H1 (cell line): ENCODE measurements around the gene TMEM54. TPM values are rescaled to one million over a fixed set of nuclear protein-coding genes. Genes with fewer than 3 reads are reported as not detected.

Source experiments
- CTCF ChIA-PET: fragments of 300-600 bp; sonication (Branson Sonifier 250); formaldehyde crosslinking; loops from one replicate; lab custom pipeline; 2021; ENCODE audit not compliant: partially characterized antibody; lab: Charles Lee
- POLR2A ChIA-PET: fragments of 300-600 bp; sonication (Branson Sonifier 250); formaldehyde crosslinking; loops from one replicate; lab custom pipeline; 2021; ENCODE audit warnings: inconsistent platforms; ENCODE audit not compliant: partially characterized antibody; lab: Charles Lee
- DNase-seq, 2 experiments: peaks; one replicate each; pipeline versions ENCODE4 v3.0.0 to v3.0.0-alpha.2; 2010 to 2022; ENCODE audit warnings: low spot score in 2 of 2, low read depth in 1 of 2, mixed read lengths in 1 of 2
- FAIRE-seq: peaks from 2 replicates; lab custom pipeline; 2011; peaks lifted over from hg19 to GRCh38; lab: Jason Lieb, UNC
- H2AFZ ChIP-seq: 2 replicates; pipeline ENCODE4 v1.8.1; 2012; ENCODE audit warnings: low read length, inconsistent platforms
- H2AK5ac ChIP-seq: 2 replicates; pipeline ENCODE4 v1.6.1; 2013; ENCODE audit warnings: low read depth, low read length
- H2BK120ac ChIP-seq: replicated peaks from 2 replicates; pipeline ENCODE3; 2013; ENCODE audit warnings: low read depth, low read length, inconsistent platforms
- H2BK12ac ChIP-seq: 2 replicates; pipeline ENCODE4 v1.6.1; 2013; ENCODE audit warnings: low read depth, low read length
- H2BK15ac ChIP-seq: 2 replicates; pipeline ENCODE4 v1.6.1; 2013; ENCODE audit warnings: low read length
- H2BK20ac ChIP-seq: 2 replicates; pipeline ENCODE4 v1.6.1; 2013; ENCODE audit warnings: low read length
- H2BK5ac ChIP-seq: 2 replicates; pipeline ENCODE4 v1.6.1; 2013; ENCODE audit warnings: low read depth, low read length
- H3K14ac ChIP-seq: 2 replicates; pipeline ENCODE4 v1.6.1; 2013; ENCODE audit warnings: inconsistent platforms; ENCODE audit not compliant: insufficient read length
- H3K18ac ChIP-seq: 2 replicates; pipeline ENCODE4 v1.6.1; 2013; ENCODE audit warnings: low read length; ENCODE audit errors: extremely low read depth
- H3K23ac ChIP-seq: 2 replicates; pipeline ENCODE4 v1.6.1; 2013; ENCODE audit warnings: inconsistent platforms; ENCODE audit not compliant: insufficient read length
- H3K23me2 ChIP-seq: 2 replicates; pipeline ENCODE4 v1.6.1; 2013; ENCODE audit warnings: low read depth, low read length
- H3K27ac ChIP-seq: 2 replicates; pipeline ENCODE4 v1.6.1; 2011; ENCODE audit warnings: low read depth, low read length, inconsistent platforms
- H3K27me3 ChIP-seq, 4 experiments: replicated peaks in 1 of 4; 1 replicate in 1 of 4; 2 replicates in 3 of 4; pipeline versions ENCODE4 v1.6.1 to v1.8.1; 2011 to 2013; ENCODE audit warnings: low read length in 3 of 4, mild to moderate bottlenecking in 3 of 4, inconsistent platforms in 2 of 4, mixed read lengths in 2 of 4, moderate library complexity in 1 of 4; ENCODE audit not compliant: control insufficient read depth in 3 of 4, insufficient read depth in 3 of 4; ENCODE audit errors: extremely low read depth in 1 of 4
- H3K36me3 ChIP-seq, 4 experiments: 2 replicates each; pipeline versions ENCODE4 v1.6.1 to v1.8.1; 2011 to 2013; ENCODE audit warnings: mild to moderate bottlenecking in 4 of 4, low read length in 3 of 4, moderate library complexity in 2 of 4, control low read depth in 1 of 4, inconsistent platforms in 1 of 4; ENCODE audit not compliant: insufficient read depth in 4 of 4, control insufficient read depth in 2 of 4
- H3K4ac ChIP-seq: replicated peaks from 2 replicates; pipeline ENCODE3; 2013; ENCODE audit warnings: low read length, low read depth, mixed read lengths, inconsistent platforms; ENCODE audit not compliant: insufficient read length
- H3K4me1 ChIP-seq, 4 experiments: replicated peaks in 1 of 4; 1 replicate in 1 of 4; 2 replicates in 3 of 4; pipeline versions ENCODE4 v1.6.1 to v1.8.1; 2011 to 2013; ENCODE audit warnings: low read length in 3 of 4, inconsistent platforms in 2 of 4, mixed read lengths in 1 of 4; ENCODE audit not compliant: insufficient read depth in 4 of 4, control insufficient read depth in 3 of 4
- H3K4me2 ChIP-seq, 2 experiments: 2 replicates each; pipeline versions ENCODE4 v1.6.1 to v1.8.1; 2011 to 2013; ENCODE audit warnings: low read depth in 2 of 2, low read length in 2 of 2, control low read depth in 1 of 2, inconsistent platforms in 1 of 2, mild to moderate bottlenecking in 1 of 2; ENCODE audit not compliant: insufficient read depth in 1 of 2
- H3K4me3 ChIP-seq, 4 experiments: fragments of 200-600, 300-600 bp in 1 of 4; sonication (generic), shearing (Covaris generic), sonication (Bioruptor Twin) in 1 of 4; 2 replicates each; pipeline versions ENCODE4 v1.5.1 to v1.8.1; 2011 to 2016; ENCODE audit warnings: low read length in 4 of 4, low read depth in 3 of 4, control low read depth in 2 of 4, inconsistent platforms in 2 of 4, mild to moderate bottlenecking in 2 of 4, mixed read lengths in 1 of 4, moderate library complexity in 1 of 4; ENCODE audit not compliant: insufficient read depth in 2 of 4; ENCODE audit errors: extremely low read depth in 1 of 4
- H3K56ac ChIP-seq: replicated peaks from 2 replicates; pipeline ENCODE3; 2013; ENCODE audit warnings: low read depth, mild to moderate bottlenecking, mixed read lengths, low read length, inconsistent platforms; ENCODE audit not compliant: insufficient read length
- H3K79me1 ChIP-seq: 2 replicates; pipeline ENCODE4 v1.6.1; 2013; ENCODE audit warnings: low read depth, low read length, control low read depth
- H3K79me2 ChIP-seq, 2 experiments: 2 replicates each; pipeline versions ENCODE4 v1.6.1 to v1.8.1; 2012 to 2013; ENCODE audit warnings: low read length in 2 of 2, mild to moderate bottlenecking in 2 of 2, inconsistent platforms in 1 of 2; ENCODE audit not compliant: insufficient read depth in 2 of 2, control insufficient read depth in 1 of 2
- H3K9ac ChIP-seq, 4 experiments: replicated peaks in 1 of 4; 1 replicate in 1 of 4; 2 replicates in 3 of 4; pipeline versions ENCODE4 v1.6.1 to v1.8.1; 2011 to 2013; ENCODE audit warnings: low read depth in 3 of 4, low read length in 3 of 4, control low read depth in 2 of 4, mild to moderate bottlenecking in 2 of 4, moderate library complexity in 2 of 4, inconsistent platforms in 1 of 4; ENCODE audit errors: extremely low read depth in 1 of 4
- H3K9me3 ChIP-seq, 2 experiments: 2 replicates each; pipeline versions ENCODE4 v1.6.1 to v1.8.1; 2012 to 2013; ENCODE audit warnings: mild to moderate bottlenecking in 2 of 2, moderate library complexity in 2 of 2, control low read depth in 1 of 2, inconsistent platforms in 1 of 2, low read depth in 1 of 2, low read length in 1 of 2, mixed read lengths in 1 of 2; ENCODE audit not compliant: insufficient read depth in 2 of 2
- H4K20me1 ChIP-seq, 2 experiments: replicated peaks in 1 of 2; 2 replicates each; pipeline versions ENCODE3 to v1.8.1; 2011 to 2013; ENCODE audit warnings: inconsistent platforms in 2 of 2, low read length in 2 of 2, mild to moderate bottlenecking in 1 of 2; ENCODE audit not compliant: insufficient read depth in 2 of 2, control insufficient read depth in 1 of 2
- H4K5ac ChIP-seq: 2 replicates; pipeline ENCODE4 v1.6.1; 2013; ENCODE audit warnings: low read length, low read depth, mixed read lengths, inconsistent platforms; ENCODE audit not compliant: insufficient read length
- H4K8ac ChIP-seq: 2 replicates; pipeline ENCODE4 v1.8.0; 2013; ENCODE audit warnings: mild to moderate bottlenecking, moderate library complexity, low read length, inconsistent platforms; ENCODE audit not compliant: insufficient read depth; ENCODE audit errors: extremely low read depth
- H4K91ac ChIP-seq: replicated peaks from 2 replicates; pipeline ENCODE3; 2013; ENCODE audit warnings: low read length, mixed read lengths, inconsistent platforms; ENCODE audit not compliant: insufficient read length
- CBX8 ChIP-seq: fragments of 300-800, 300-1000 bp; sonication (generic); IDR thresholded peaks from 2 replicates; pipeline ENCODE4 v1.7.1; 2016; ENCODE audit warnings: low read depth, low read length, borderline replicate concordance
- EP300 ChIP-seq, 2 experiments: IDR thresholded peaks; 1 replicate in 1 of 2; 2 replicates in 1 of 2; pipeline ENCODE4 v1.6.1; 2011 to 2012; ENCODE audit warnings: low read depth in 2 of 2, low read length in 2 of 2, mild to moderate bottlenecking in 2 of 2, borderline replicate concordance in 1 of 2, inconsistent platforms in 1 of 2, moderate library complexity in 1 of 2
- GABPA ChIP-seq: IDR thresholded peaks from 2 replicates; pipeline ENCODE4 v1.6.1; 2011; ENCODE audit warnings: mild to moderate bottlenecking, low read length, moderate library complexity, borderline replicate concordance; ENCODE audit not compliant: insufficient read depth
- KDM1A ChIP-seq: fragments of 200-600, 300-600 bp; sonication (generic); IDR thresholded peaks from 2 replicates; pipeline ENCODE4 v1.7.1; 2016; ENCODE audit warnings: mild to moderate bottlenecking, low read length, borderline replicate concordance
- SP4 ChIP-seq: IDR thresholded peaks from 2 replicates; pipeline ENCODE4 v1.6.1; 2012; ENCODE audit warnings: low read length, inconsistent platforms
- TBP ChIP-seq: IDR thresholded peaks from 2 replicates; pipeline ENCODE4 v1.6.1; 2011; ENCODE audit warnings: low read depth, low read length, improper control_type of control experiment
- YY1 ChIP-seq: IDR thresholded peaks from 2 replicates; pipeline ENCODE4 v1.6.1; 2011; ENCODE audit warnings: low read depth, mild to moderate bottlenecking, low read length
- WGBS, 2 experiments: shearing (Covaris generic) in 1 of 2; methylation state at CpG; one replicate each; pipeline versions ENCODE4 v1.1.6 to v1.1.7; 2013 to 2015; ENCODE audit warnings: low lambda C conversion rate in 2 of 2, mixed read lengths in 2 of 2, inconsistent platforms in 1 of 2, low coverage in 1 of 2, missing lambda C conversion rate in 1 of 2; ENCODE audit not compliant: insufficient replicate concordance in 2 of 2, insufficient coverage in 1 of 2, insufficient read length in 1 of 2; ENCODE audit errors: extremely low coverage in 1 of 2, missing lambda C conversion rate in 1 of 2; 5-methylcytosine and 5-hydroxymethylcytosine counted together
- polyA plus RNA-seq, 7 experiments: library from polyadenylated mRNA; depleted of rRNA in 3 of 7; stranded (reverse) in 5 of 7; unstranded in 2 of 7; fragments of >200 nt in 5 of 7; fragments of 200-250 nt in 2 of 7; gene quantifications; 1 replicate in 5 of 7; 2 replicates in 1 of 7; 4 replicates in 1 of 7; pipeline versions ENCODE4 v1.2.1 to v1.2.3, GENCODE V29; 2011 to 2013; ENCODE audit warnings: missing spikeins in 2 of 7, mixed read lengths in 2 of 7
- total RNA-seq: library from RNA; stranded (reverse); fragmentation: NEBNext Ultra II Directional; extraction: Animal tissue kit (Norgen Biotek cat#: 25700); gene quantifications from 2 replicates; pipeline ENCODE4 v1.2.1, GENCODE V29; 2021
- TF ChIP-seq, protein P1 (sequence below): IDR thresholded peaks from 2 replicates; pipeline ENCODE4 v1.6.1; 2012; ENCODE audit warnings: low read length, inconsistent platforms

Gene TMEM54
- total and polyA plus RNA-seq, 2 of the 8 experiments (the other 6 are each of a cell fraction or from before 2014, with no cell fraction given), result 9.5 to 58.7 TPM

DNA sequence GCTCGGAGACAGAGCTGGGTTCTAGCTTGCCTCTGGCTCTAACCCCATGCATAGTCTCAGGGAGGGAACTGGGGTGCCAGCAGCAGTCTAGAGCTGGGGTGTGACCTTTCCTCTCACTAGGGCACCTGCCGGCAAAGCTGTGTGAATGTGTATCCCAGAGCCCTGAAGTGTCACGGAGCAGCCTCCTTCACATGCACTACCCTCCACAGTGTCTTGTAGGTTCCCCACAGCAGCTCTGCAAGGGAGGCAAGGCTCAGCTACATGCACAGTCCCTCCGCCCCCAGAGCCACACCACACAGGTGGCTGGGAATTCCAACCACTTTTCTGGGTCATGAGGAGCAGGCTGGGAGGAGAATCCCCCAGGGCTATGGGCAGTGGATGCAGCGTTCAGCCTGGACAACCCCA is 22.6 kb downstream of the TMEM54 start:
- Histone ChIP-seq H2AK5ac (peak overlapping the region; percentile 76; the same call in 1 of the 2 replicates), H3K14ac (no peak overlapping the region), H2BK20ac (no peak overlapping the region), H4K20me1 (peaks cover 0 to 3% of the 10 kb centered on the region in 2 experiments), H3K23ac (no peak overlapping the region), H2BK120ac (no peak overlapping the region), H4K8ac (no peak overlapping the region), H2BK5ac (no peak overlapping the region), H3K4me3 (no peak overlapping the region), H3K27me3 (no peaks in the 10 kb centered on the region), H3K23me2 (no peaks in the 10 kb centered on the region), H3K18ac (no peak overlapping the region; the same call in 1 of the 2 replicates), H3K4me2 (no peak overlapping the region), H3K79me2 (no peaks in the 10 kb centered on the region), H3K79me1 (no peaks in the 10 kb centered on the region), H4K91ac (no peak overlapping the region), H3K27ac (no peak overlapping the region), H2BK15ac (0 out of 2 replicates have a peak overlapping the region, but pooled peaks have one; percentile 40), H4K5ac (no peak overlapping the region), H3K4me1 (peaks cover 3 to 28% (median 14%) of the 10 kb centered on the region in 4 experiments), H3K4ac (no peak overlapping the region), H2BK12ac (no peak overlapping the region), H2AFZ (no peak overlapping the region), H3K56ac (no peak overlapping the region), H3K9ac (no peak overlapping the region), H3K9me3 (no peaks in the 10 kb centered on the region), H3K36me3 (no peaks in the 10 kb centered on the region)
- TF ChIP-seq YY1, result no peak
- no peak for TF ChIP-seq SP4
- no peak for TF ChIP-seq CBX8
- no peak for TF ChIP-seq TBP
- TF ChIP-seq EP300 (IDR thresholded peaks at IDR 0.05; ENCODE audit: borderline replicate concordance in 1 of 2, low read depth in 2 of 2, low read length in 2 of 2), result no peak
- TF ChIP-seq, protein P1, sequence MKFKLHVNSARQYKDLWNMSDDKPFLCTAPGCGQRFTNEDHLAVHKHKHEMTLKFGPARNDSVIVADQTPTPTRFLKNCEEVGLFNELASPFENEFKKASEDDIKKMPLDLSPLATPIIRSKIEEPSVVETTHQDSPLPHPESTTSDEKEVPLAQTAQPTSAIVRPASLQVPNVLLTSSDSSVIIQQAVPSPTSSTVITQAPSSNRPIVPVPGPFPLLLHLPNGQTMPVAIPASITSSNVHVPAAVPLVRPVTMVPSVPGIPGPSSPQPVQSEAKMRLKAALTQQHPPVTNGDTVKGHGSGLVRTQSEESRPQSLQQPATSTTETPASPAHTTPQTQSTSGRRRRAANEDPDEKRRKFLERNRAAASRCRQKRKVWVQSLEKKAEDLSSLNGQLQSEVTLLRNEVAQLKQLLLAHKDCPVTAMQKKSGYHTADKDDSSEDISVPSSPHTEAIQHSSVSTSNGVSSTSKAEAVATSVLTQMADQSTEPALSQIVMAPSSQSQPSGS, result no peak
- TF ChIP-seq GABPA, result no peak
- no peak for TF ChIP-seq KDM1A
- WGBS, 2 experiments, result 83% methylated on average over 5 of the region's 5 CpGs; no CpG with 5 or more reads in 1 of the 2 experiments
- POLR2A ChIA-PET, result interaction anchor here (1.3 kb wide), 1 partner anchor 62 kb away, joined by 4 read pairs; the partner anchor contains the start of gene YARS1
- FAIRE-seq (no peak), DNase-seq (no peak)
- CTCF ChIA-PET, result interaction anchor here (0.7 to 19.0 kb wide), 8 partner anchors 14 to 467 kb away, joined by 3 to 382 read pairs (median 3); partner anchors contain the start of genes AZIN2 and HPCA
